IMR-90 (cell line): ENCODE data around the gene COX7B. TPM values are rescaled to one million over a fixed set of nuclear protein-coding genes. Genes with fewer than 3 reads are reported as not detected.

Experiments
- ATAC-seq: fragments of 200-7000 bp; cut with Tn5 transposase; 2 replicates; pipeline ENCODE4 v1.9.1; 2020; ENCODE audit warnings: low read depth, mild to moderate bottlenecking, moderate library complexity
- BruUV-seq: library from RNA; stranded (reverse); fragments of 400-500 nt; replicated peaks from 2 replicates; lab custom pipeline; 2021; lab: Mats Ljungman, UMichigan
- CTCF ChIA-PET: fragments of 300-600 bp; formaldehyde crosslinking; extraction: SDS; loops from one replicate; lab custom pipeline; 2021; ENCODE audit warnings: antibody characterized with exemption; lab: Yijun Ruan, JAX
- POLR2A ChIA-PET: fragments of 300-600 bp; sonication (Branson Sonifier 250); formaldehyde crosslinking; loops from one replicate; lab custom pipeline; 2022; ENCODE audit warnings: antibody characterized with exemption; ENCODE audit not compliant: unreplicated experiment; lab: Charles Lee
- DNase-seq: peaks from one replicate; pipeline ENCODE4 v3.0.0; 2013
- H2AFZ ChIP-seq: replicated peaks from 2 replicates; pipeline ENCODE3; 2013; ENCODE audit warnings: low read length, mild to moderate bottlenecking; ENCODE audit not compliant: poor library complexity
- H2AK5ac ChIP-seq: 2 replicates; pipeline ENCODE4 v1.6.1; 2013; ENCODE audit warnings: low read depth, low read length, inconsistent platforms
- H2AK9ac ChIP-seq: replicated peaks from 2 replicates; pipeline ENCODE3; 2013; ENCODE audit warnings: mild to moderate bottlenecking, low read depth, low read length, moderate library complexity; ENCODE audit not compliant: poor library complexity
- H2BK120ac ChIP-seq: 2 replicates; pipeline ENCODE4 v1.6.1; 2013; ENCODE audit warnings: low read depth, low read length, inconsistent platforms
- H2BK15ac ChIP-seq: 3 replicates; pipeline ENCODE4 v1.6.1; 2013; ENCODE audit warnings: low read depth, low read length, inconsistent platforms
- H2BK20ac ChIP-seq: 2 replicates; pipeline ENCODE4 v1.6.1; 2013; ENCODE audit warnings: low read depth, mild to moderate bottlenecking, inconsistent platforms, low read length, moderate library complexity
- H2BK5ac ChIP-seq: 2 replicates; pipeline ENCODE4 v1.6.1; 2013; ENCODE audit warnings: mild to moderate bottlenecking, low read depth, low read length, inconsistent platforms; ENCODE audit not compliant: poor library complexity, severe bottlenecking
- H3K14ac ChIP-seq: replicated peaks from 2 replicates; pipeline ENCODE4 v1.6.1; 2013; ENCODE audit warnings: low read depth, low read length, inconsistent platforms
- H3K18ac ChIP-seq: 2 replicates; pipeline ENCODE4 v1.6.1; 2013; ENCODE audit warnings: low read depth, low read length, control low read depth
- H3K23ac ChIP-seq: 2 replicates; pipeline ENCODE4 v1.6.1; 2013; ENCODE audit warnings: low read depth, low read length, inconsistent platforms
- H3K27ac ChIP-seq: 2 replicates; pipeline ENCODE4 v1.5.1; 2013; ENCODE audit warnings: mild to moderate bottlenecking, control low read depth, low read length; ENCODE audit not compliant: insufficient read depth
- H3K27me3 ChIP-seq: 2 replicates; pipeline ENCODE4 v1.6.1; 2013; ENCODE audit warnings: low read length; ENCODE audit not compliant: control insufficient read depth, insufficient read depth
- H3K36me3 ChIP-seq: 2 replicates; pipeline ENCODE4 v1.6.1; 2013; ENCODE audit warnings: low read length, mixed read lengths; ENCODE audit not compliant: control insufficient read depth, insufficient read depth
- H3K4ac ChIP-seq: 2 replicates; pipeline ENCODE4 v1.6.1; 2013; ENCODE audit warnings: low read depth, low read length, inconsistent platforms
- H3K4me1 ChIP-seq: 2 replicates; pipeline ENCODE4 v1.6.1; 2013; ENCODE audit warnings: low read length, mixed read lengths; ENCODE audit not compliant: control insufficient read depth, insufficient read depth
- H3K4me2 ChIP-seq: 2 replicates; pipeline ENCODE4 v1.6.1; 2013; ENCODE audit warnings: low read depth, mild to moderate bottlenecking, control low read depth, low read length, moderate library complexity
- H3K4me3 ChIP-seq: 2 replicates; pipeline ENCODE4 v1.5.1; 2013; ENCODE audit warnings: low read depth, mild to moderate bottlenecking, control low read depth, low read length, moderate library complexity; ENCODE audit not compliant: insufficient read depth
- H3K56ac ChIP-seq: 2 replicates; pipeline ENCODE4 v1.6.1; 2013; ENCODE audit warnings: low read length, inconsistent platforms; ENCODE audit not compliant: insufficient read depth; ENCODE audit errors: extremely low read depth
- H3K79me1 ChIP-seq, 2 experiments: 2 replicates each; pipeline ENCODE4 v1.6.1; 2013; ENCODE audit warnings: low read length in 2 of 2, inconsistent platforms in 1 of 2, low read depth in 1 of 2
- H3K9ac ChIP-seq: 2 replicates; pipeline ENCODE4 v1.6.1; 2013; ENCODE audit warnings: low read depth, low read length, control low read depth
- H3K9me1 ChIP-seq: 2 replicates; pipeline ENCODE4 v1.6.1; 2013; ENCODE audit warnings: low read length, inconsistent platforms; ENCODE audit not compliant: insufficient read depth
- H3K9me3 ChIP-seq: 2 replicates; pipeline ENCODE4 v1.6.1; 2013; ENCODE audit warnings: low read length; ENCODE audit not compliant: control insufficient read depth, insufficient read depth
- H4K20me1 ChIP-seq: 2 replicates; pipeline ENCODE4 v1.6.1; 2013; ENCODE audit warnings: low read length, inconsistent platforms; ENCODE audit not compliant: insufficient read depth
- H4K5ac ChIP-seq: 2 replicates; pipeline ENCODE4 v1.6.1; 2013; ENCODE audit warnings: mild to moderate bottlenecking, low read depth, low read length, control low read depth
- H4K8ac ChIP-seq, 2 experiments: 2 replicates each; pipeline ENCODE4 v1.6.1; 2013; ENCODE audit warnings: low read depth in 2 of 2, low read length in 2 of 2, control low read depth in 1 of 2, inconsistent platforms in 1 of 2
- H4K91ac ChIP-seq: 2 replicates; pipeline ENCODE4 v1.6.1; 2013; ENCODE audit warnings: low read depth, low read length, inconsistent platforms; ENCODE audit not compliant: insufficient read depth
- FOS ChIP-seq: fragments of 150-350 bp; IDR thresholded peaks from 2 replicates; pipeline ENCODE4 v1.6.1; 2016; ENCODE audit warnings: low read depth, low read length
- MAFK ChIP-seq: IDR thresholded peaks from 2 replicates; pipeline ENCODE4 v1.6.1; 2012; ENCODE audit warnings: low read depth, low read length, improper control_type of control experiment
- NFE2L2 ChIP-seq: fragments of 150-350 bp; IDR thresholded peaks from 2 replicates; pipeline ENCODE4 v1.6.1; 2016; ENCODE audit warnings: low read depth, mild to moderate bottlenecking, low read length
- RCOR1 ChIP-seq: IDR thresholded peaks from 2 replicates; pipeline ENCODE4 v1.6.1; 2012; ENCODE audit warnings: mild to moderate bottlenecking, low read length, improper control_type of control experiment; ENCODE audit not compliant: insufficient replicate concordance
- WGBS, 2 experiments: methylation state at CpG; one replicate each; pipeline versions ENCODE4 v1.1.5 to v1.1.7; 2013; ENCODE audit warnings: missing lambda C conversion rate in 2 of 2; ENCODE audit not compliant: insufficient read length in 1 of 2; ENCODE audit errors: extremely low coverage in 2 of 2; 5-methylcytosine and 5-hydroxymethylcytosine counted together
- dilution Hi-C: fragments of 300-500 bp; cut with HindIII; formaldehyde crosslinking; loops from one replicate; pipeline ENCODE4 v1.14.3; 2018; ENCODE audit warnings: low sequenced_read_pairs; ENCODE audit not compliant: unreplicated experiment
- in situ Hi-C: fragments of 300-500 bp; cut with MboI; formaldehyde crosslinking; loops from 3 replicates; pipeline ENCODE4 v1.14.3; 2019; ENCODE audit warnings: low sequenced_read_pairs, inconsistent platforms, mixed read lengths
- intact Hi-C: fragments of 100-400 bp; cut with micrococcal nuclease; formaldehyde crosslinking; loops from 2 replicates; pipeline ENCODE4 v1.10.0; 2022
- polyA plus RNA-seq, 3 experiments: library from polyadenylated mRNA; depleted of rRNA; stranded (reverse); fragments of >200 nt; gene quantifications; 2 replicates each; pipeline ENCODE4 v1.2.3, GENCODE V29; 2012; ENCODE audit warnings: low replicate concordance in 1 of 3
- total RNA-seq: library from RNA; depleted of rRNA; stranded (reverse); fragments of >200 nt; gene quantifications from 2 replicates; pipeline ENCODE4 v1.2.3, GENCODE V29; 2012

COX7B gene
- total and polyA plus RNA-seq, 2 of the 4 experiments (the other 2 are of a cell fraction), result 330 to 912 TPM

DNA sequence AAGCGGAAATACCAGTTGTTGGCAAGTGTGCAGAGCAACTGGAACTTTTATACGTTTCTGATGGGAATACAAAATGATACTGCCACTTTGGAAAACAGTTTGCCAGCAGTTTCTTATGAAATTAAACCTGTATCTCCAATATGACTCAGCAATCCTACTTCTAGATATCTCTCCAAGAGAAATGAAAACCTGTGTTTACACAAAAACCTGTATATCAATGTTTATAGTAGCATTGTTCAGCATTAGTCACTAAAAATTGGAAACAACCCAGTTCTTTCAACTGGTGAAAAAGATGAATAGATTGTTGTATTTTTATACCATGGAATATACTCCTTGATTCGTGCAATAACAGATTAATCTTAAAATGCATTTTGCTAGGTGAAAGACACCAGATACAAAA lies 38.0 kb downstream of the COX7B start:
- peak; percentile 14; the same call in 1 of the 2 replicates for ATAC-seq
- CTCF ChIA-PET, result no interaction called here

More for the DNA sequence above, 38.0 kb downstream of the COX7B start:
- Histone ChIP-seq H3K14ac (no peak overlapping the region), H3K18ac (peak overlapping the region; percentile 44; the same call in 1 of the 2 replicates), H4K8ac (no peak overlapping the region; a peak in 1 of 4 replicates), H3K27ac (peak overlapping the region; percentile 42; the same call in 1 of the 2 replicates), H4K91ac (no peak overlapping the region), H3K9me1 (no peaks in the 10 kb centered on the region; the same call in 1 of the 2 replicates), H4K20me1 (no peaks in the 10 kb centered on the region), H3K36me3 (no peaks in the 10 kb centered on the region), H3K79me1 (no peaks in the 10 kb centered on the region; a peak in 2 of 4 replicates), H2BK120ac (no peak overlapping the region), H3K23ac (no peak overlapping the region), H2BK15ac (no peak overlapping the region; the same call in 2 of the 3 replicates), H2AFZ (no peak overlapping the region), H3K9me3 (no peaks in the 10 kb centered on the region), H3K4me1 (no peaks in the 10 kb centered on the region; the same call in 1 of the 2 replicates), H3K4me3 (no peak overlapping the region), H2BK5ac (peak overlapping the region; percentile 77), H3K56ac (no peak overlapping the region), H2AK5ac (no peak overlapping the region), H2AK9ac (no peak overlapping the region), H3K4me2 (peak overlapping the region; percentile 33; the same call in 1 of the 2 replicates), H3K9ac (no peak overlapping the region), H2BK20ac (no peak overlapping the region), H4K5ac (no peak overlapping the region), H3K27me3 (no peaks in the 10 kb centered on the region), H3K4ac (no peak overlapping the region)
- intact Hi-C loops, result no loop called here
- dilution Hi-C loops, result no loop called here
- DNase-seq, result peak; percentile 80
- POLR2A ChIA-PET, result no interaction called here
- in situ Hi-C loops, result no loop called here
- no TSS peak for BruUV-seq
- TF ChIP-seq RCOR1 (no peak), FOS (peak; percentile 51), NFE2L2 (peak; percentile 92), MAFK (peak; percentile 68)
- no CpG with 5 or more reads among the region's 3 CpGs for WGBS, 2 experiments
